ENCODE data around the gene TAS1R1.

TAS1R1 gene

GRCh38 chr1:6554907-6555778, at the start of gene TAS1R1:
TSS of gene TAS1R1 (plus strand) at chr1:6555307. CDS start at chr1:6555374, 67 bp downstream.
- DNase-seq = no peak

GRCh38 chr1:6505367-6506209, 49.5 kb upstream of the TAS1R1 start:
- no peak for DNase-seq

GRCh38 chr1:6506210-6507036, 48.7 kb upstream of the TAS1R1 start:
- DNase-seq = no peak

DNA sequence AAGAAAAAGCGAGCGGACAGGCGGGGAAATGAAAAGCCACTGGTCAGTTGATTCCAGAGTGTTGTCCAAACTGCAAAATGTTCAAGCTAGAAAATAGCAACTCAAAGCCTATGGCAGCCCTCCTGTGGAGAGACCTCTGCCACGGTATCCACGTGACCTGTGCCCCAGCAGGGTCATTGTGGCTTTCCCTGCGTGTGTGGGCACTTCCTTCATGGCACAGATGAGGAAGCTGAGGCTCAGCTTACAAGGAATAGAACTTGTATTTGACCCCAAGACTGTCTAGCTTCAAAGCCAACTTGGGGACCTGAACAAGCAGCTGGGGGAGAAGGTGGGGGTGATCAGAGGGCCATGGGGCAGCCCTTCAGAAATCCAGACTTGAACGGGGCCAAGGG, 48.1 kb upstream of the TAS1R1 start:
- no peak for DNase-seq

DNA sequence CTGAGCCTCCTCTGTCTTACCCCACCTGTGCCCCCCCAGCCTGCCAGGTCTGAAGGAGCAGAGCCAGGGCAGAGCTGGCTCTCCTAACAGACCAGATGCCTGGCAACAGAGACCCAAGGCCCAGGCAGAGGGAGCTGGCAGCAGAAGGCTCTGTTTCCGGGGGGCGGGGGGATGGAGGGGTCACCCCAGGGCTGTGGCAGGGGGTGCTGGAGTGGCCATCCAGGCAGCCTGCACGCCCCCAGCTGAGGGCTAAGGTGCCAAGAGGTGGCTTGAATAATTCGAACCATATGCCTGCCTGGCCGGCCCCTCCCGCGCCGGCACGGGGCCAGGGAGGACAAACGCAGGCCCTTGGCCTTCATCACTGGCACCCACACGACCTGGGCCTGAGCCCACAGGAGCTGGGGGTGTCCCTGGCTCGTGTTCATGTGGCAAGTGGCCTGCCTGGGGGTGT, 47.6 kb upstream of the TAS1R1 start:
- no peak for DNase-seq

- DNase-seq = no peak
Observed at GRCh38 chr1:6508154-6508815, 46.8 kb upstream of the TAS1R1 start.

DNA sequence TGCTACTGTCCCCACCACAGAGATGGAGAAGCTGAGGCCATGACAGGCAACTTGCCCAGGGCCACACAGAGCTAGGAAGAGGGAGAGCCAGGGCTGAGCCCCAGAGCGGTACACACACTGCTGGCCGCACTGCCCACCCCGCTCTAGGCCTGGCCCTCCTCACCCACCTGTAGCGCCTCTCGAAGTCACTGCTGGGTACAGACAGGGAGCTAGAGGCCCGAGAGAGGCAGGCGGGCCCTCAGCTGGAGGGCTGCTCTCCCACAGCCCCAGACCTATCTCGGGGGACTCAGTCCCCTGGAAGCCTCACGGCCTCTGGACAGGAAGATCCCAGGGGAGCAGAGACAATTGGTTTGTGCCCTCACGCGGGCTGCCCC, 46.3 kb upstream of the TAS1R1 start:
- no peak for DNase-seq

DNA sequence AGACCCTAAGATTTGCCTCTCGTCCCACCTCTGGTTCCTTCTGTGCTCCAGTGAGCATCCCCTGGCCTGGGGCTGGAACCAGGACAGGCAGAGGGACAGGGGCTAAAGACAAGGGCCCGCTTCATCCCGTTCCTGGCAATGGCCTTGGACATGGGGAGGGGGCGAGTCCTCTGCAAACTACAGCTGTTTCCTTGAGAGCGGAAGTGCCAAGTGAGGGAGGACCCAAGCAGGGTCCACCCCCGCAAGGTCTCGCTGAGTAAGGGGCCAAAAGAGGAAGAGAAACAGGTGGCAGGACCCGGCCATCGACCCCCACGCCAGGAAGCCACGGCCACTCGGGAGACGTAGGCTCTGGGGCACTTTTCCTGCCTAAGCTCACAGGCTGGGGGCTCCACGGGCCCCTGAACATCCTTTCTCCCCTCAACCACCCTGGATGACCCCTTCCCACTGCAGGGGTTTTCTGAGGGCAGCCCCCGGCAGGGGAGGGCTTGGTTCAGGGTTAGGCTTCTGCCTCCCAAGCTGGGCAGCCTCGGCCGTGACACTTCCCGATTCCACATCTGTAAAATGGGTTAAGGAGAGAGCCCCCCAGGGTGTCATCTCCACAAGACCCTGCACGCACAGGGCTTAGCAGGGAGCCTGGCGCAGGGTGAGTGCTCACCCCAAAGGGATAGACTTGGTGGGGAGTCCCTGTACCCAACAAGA, 45.7 kb upstream of the TAS1R1 start:
- no peak for DNase-seq

- no peak for DNase-seq
Observed at GRCh38 chr1:6509919-6510291, 45.2 kb upstream of the TAS1R1 start.

- DNase-seq = no peak
Observed at GRCh38 chr1:6510493-6510892, 44.6 kb upstream of the TAS1R1 start.

DNA sequence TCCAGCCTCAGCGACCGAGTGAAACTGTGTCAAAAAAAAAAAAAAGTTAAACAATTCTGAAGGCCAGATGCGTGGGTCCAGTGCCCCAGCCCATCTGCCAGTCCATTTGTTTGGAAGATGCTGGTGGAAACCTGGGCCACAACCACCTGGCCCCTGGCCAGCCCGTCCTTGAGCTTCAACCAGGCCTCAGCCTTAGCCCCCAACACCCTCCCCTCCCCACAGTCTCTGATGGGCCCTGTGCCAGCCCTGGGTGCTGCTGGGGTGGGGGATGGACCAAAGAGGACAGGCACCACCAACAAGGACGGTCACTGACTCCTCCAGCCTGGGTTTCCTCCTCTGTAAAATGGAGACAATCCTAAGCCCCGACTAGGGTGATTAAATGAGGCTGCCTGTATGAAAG, 44.1 kb upstream of the TAS1R1 start:
- DNase-seq = no peak

- DNase-seq = no peak
Observed at GRCh38 chr1:6511561-6512244, 43.4 kb upstream of the TAS1R1 start.

- DNase-seq = no peak
Observed at GRCh38 chr1:6512245-6512907, 42.7 kb upstream of the TAS1R1 start.

DNA sequence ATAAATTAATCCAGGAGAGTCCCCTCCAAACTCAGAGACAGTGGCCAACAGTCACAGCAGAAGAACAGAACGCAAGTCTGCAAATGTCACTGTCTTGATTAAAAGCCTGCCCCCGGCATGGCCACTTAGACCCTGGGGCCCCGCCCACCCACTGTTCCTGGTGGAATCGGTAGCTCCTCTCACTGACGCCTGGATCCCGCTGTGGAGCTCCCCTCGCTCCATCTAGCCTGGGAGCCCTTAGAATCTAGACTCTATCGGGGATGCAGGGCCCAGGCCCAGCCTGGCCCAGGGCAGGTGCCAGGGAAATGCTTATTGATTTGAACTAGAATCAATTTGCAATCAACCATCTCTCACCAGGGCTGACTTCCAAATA, 42.2 kb upstream of the TAS1R1 start:
- no peak for DNase-seq

DNA sequence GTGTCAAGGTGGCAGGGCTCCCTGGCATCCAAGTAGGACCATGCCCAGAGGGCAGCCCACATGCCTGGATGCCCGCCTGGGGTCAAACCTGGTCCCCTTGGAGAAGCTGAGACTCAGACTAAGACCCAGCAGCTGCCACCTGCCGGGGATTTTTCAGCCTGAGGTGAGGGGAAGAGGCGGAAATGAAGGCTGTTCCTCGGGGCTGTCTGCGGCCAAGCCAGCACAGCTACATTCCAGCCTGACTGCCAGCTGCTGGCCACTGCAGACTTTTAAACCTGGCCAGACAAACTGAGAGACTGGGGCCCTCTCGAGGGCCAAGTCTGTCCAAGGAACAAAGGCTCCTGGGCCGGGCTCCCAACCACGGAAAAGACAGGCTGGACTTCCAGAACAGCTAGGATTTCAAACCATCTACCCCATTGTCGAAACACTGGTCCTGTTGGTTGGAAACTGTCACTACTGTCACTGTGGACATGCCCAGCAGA, 41.7 kb upstream of the TAS1R1 start:
- no peak for DNase-seq

GRCh38 chr1:6515771-6516170, 39.3 kb upstream of the TAS1R1 start:
- no peak for DNase-seq

DNA sequence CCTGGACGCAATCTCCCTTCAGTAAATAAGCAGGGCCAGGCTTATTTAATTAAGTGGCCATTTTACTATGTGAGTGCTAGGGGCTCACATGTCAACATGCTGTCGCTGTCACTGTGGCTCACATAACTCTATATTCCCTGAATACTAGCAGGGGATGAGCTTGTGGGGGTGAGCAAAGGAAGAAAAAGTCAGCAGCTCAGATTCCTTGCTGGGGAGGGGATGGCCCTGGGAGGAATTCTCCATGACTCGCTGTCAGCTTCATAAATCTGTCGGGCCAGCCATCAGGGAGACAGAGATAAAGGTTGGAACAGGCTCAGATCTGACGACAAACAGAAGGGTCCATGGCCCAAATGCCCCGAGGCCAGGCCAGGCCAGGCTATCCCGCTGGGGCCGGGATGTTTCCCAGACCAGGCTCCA, 37.7 kb upstream of the TAS1R1 start:
- DNase-seq = no peak

- no peak for DNase-seq
Observed at GRCh38 chr1:6519491-6519934, 35.6 kb upstream of the TAS1R1 start.

GRCh38 chr1:6519935-6520671, 35.0 kb upstream of the TAS1R1 start:
- no peak for DNase-seq

DNA sequence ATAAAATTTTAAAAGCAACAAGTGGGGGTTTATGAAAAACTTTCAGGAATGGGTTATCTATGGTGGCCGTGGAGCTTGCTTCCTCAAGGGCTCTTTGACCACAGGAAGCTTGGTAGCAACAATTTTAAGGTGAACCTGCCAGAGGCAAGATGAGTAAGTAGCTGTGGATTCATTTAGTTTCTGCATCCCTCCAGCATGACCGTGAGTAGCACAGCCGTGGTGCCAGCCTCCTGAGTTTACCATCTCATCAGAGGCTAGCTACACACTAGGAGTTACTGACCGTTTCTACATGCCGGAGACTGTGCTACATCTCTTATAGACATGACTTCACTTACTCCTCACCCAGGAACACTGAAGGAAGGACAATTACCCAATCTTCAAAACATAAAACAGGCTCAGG, 33.6 kb upstream of the TAS1R1 start:
- DNase-seq = no peak
